Measurements from ENCODE around the gene ISY1.
"Not testable (repeated sequence)": the region's sequence is repeated elsewhere in the genome, so short reads cannot be mapped to it uniquely, and the experiment has no call there.

GRCh38 chr3:129087904-129088303, 73.0 kb downstream of the ISY1 start:
- TF ChIP-seq CTCF (IDR thresholded peaks at IDR 0.05; ENCODE audit: insufficient read depth, low read length); POLR2AphosphoS5 (IDR thresholded peaks at IDR 0.05; ENCODE audit: low read depth); GABPA (IDR thresholded peaks at IDR 0.05; ENCODE audit: low read depth); SPI1 (IDR thresholded peaks at IDR 0.05; ENCODE audit: borderline replicate concordance, low read depth): not testable (repeated sequence)
- TF ChIP-seq, protein P1, sequence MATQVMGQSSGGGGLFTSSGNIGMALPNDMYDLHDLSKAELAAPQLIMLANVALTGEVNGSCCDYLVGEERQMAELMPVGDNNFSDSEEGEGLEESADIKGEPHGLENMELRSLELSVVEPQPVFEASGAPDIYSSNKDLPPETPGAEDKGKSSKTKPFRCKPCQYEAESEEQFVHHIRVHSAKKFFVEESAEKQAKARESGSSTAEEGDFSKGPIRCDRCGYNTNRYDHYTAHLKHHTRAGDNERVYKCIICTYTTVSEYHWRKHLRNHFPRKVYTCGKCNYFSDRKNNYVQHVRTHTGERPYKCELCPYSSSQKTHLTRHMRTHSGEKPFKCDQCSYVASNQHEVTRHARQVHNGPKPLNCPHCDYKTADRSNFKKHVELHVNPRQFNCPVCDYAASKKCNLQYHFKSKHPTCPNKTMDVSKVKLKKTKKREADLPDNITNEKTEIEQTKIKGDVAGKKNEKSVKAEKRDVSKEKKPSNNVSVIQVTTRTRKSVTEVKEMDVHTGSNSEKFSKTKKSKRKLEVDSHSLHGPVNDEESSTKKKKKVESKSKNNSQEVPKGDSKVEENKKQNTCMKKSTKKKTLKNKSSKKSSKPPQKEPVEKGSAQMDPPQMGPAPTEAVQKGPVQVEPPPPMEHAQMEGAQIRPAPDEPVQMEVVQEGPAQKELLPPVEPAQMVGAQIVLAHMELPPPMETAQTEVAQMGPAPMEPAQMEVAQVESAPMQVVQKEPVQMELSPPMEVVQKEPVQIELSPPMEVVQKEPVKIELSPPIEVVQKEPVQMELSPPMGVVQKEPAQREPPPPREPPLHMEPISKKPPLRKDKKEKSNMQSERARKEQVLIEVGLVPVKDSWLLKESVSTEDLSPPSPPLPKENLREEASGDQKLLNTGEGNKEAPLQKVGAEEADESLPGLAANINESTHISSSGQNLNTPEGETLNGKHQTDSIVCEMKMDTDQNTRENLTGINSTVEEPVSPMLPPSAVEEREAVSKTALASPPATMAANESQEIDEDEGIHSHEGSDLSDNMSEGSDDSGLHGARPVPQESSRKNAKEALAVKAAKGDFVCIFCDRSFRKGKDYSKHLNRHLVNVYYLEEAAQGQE (IDR thresholded peaks at IDR 0.05; ENCODE audit: insufficient replicate concordance, low read depth) = not testable (repeated sequence)

Measured in HL-60 (cell line).